Fibroblast of skin of right quadriceps (primary cell): ENCODE data around the gene GRIFIN.

Experiments used
- DNase-seq: peaks from one replicate; pipeline ENCODE4 v3.0.0-alpha.2; 2013

GRIFIN gene

GRCh38 chr7:2512179-2512661, 36.0 kb upstream of the GRIFIN start:
- DNase-seq: no peak

GRCh38 chr7:2511769-2512168, 35.6 kb upstream of the GRIFIN start:
- DNase-seq: no peak

- DNase-seq: no peak
Measured at GRCh38 chr7:2510909-2511768, 34.9 kb upstream of the GRIFIN start.

GRCh38 chr7:2510130-2510776, 34.1 kb upstream of the GRIFIN start:
- no peak for DNase-seq

GRCh38 chr7:2509298-2509906, 33.2 kb upstream of the GRIFIN start:
- DNase-seq: no peak

GRCh38 chr7:2508327-2509215, 32.4 kb upstream of the GRIFIN start:
- peak; percentile 74 for DNase-seq

- no peak for DNase-seq
Measured at GRCh38 chr7:2507917-2508306, 31.7 kb upstream of the GRIFIN start.

- DNase-seq: no peak
Measured at GRCh38 chr7:2507208-2507916, 31.2 kb upstream of the GRIFIN start.

GRCh38 chr7:2505401-2505800, 29.2 kb upstream of the GRIFIN start:
- no peak for DNase-seq

GRCh38 chr7:2504889-2505375, 28.7 kb upstream of the GRIFIN start:
- no peak for DNase-seq

GRCh38 chr7:2504128-2504888, 28.1 kb upstream of the GRIFIN start:
- DNase-seq: no peak

- DNase-seq: no peak
Measured at GRCh38 chr7:2503056-2503941, 27.1 kb upstream of the GRIFIN start.

- DNase-seq: no peak
Measured at GRCh38 chr7:2502647-2502966, 26.4 kb upstream of the GRIFIN start.

- DNase-seq: no peak
Measured at GRCh38 chr7:2501947-2502646, 25.9 kb upstream of the GRIFIN start.

GRCh38 chr7:2500701-2501100, 24.5 kb upstream of the GRIFIN start:
- DNase-seq: no peak

- DNase-seq: no peak
Measured at GRCh38 chr7:2499719-2500430, 23.7 kb upstream of the GRIFIN start.

- DNase-seq: no peak
Measured at GRCh38 chr7:2499181-2499580, 23.0 kb upstream of the GRIFIN start.

GRCh38 chr7:2498708-2499107, 22.5 kb upstream of the GRIFIN start:
- no peak for DNase-seq
